Fibroblast of lung (primary cell): Measurements from ENCODE around the gene FZD2. TPM values are rescaled to one million over a fixed set of nuclear protein-coding genes. Genes with fewer than 3 reads are reported as not detected.

Source experiments
- DNase-seq, 2 donors: peaks; one replicate each; pipeline versions ENCODE4 v3.0.0 to v3.0.0-alpha.2; 2010; ENCODE audit warnings: low read depth in 2 of 2
- H2AFZ ChIP-seq: 2 replicates; pipeline ENCODE4 v1.5.1; 2012; ENCODE audit warnings: low read length, control low read depth, inconsistent platforms
- H3K27ac ChIP-seq: 2 replicates; pipeline ENCODE4 v1.5.1; 2011; ENCODE audit warnings: low read length, control low read depth; ENCODE audit not compliant: insufficient read depth
- H3K27me3 ChIP-seq: 2 replicates; pipeline ENCODE4 v1.5.1; 2011; ENCODE audit warnings: mild to moderate bottlenecking, low read length; ENCODE audit not compliant: control insufficient read depth, insufficient read depth
- H3K36me3 ChIP-seq: 2 replicates; pipeline ENCODE4 v1.5.1; 2011; ENCODE audit warnings: low read length; ENCODE audit not compliant: control insufficient read depth, insufficient read depth
- H3K4me1 ChIP-seq: 2 replicates; pipeline ENCODE4 v1.5.1; 2011; ENCODE audit warnings: low read length; ENCODE audit not compliant: control insufficient read depth, insufficient read depth; ENCODE audit errors: extremely low read depth
- H3K4me2 ChIP-seq: 2 replicates; pipeline ENCODE4 v1.5.1; 2011; ENCODE audit warnings: low read length, control low read depth; ENCODE audit not compliant: insufficient read depth; ENCODE audit errors: extremely low read depth
- H3K4me3 ChIP-seq, 4 experiments: fragments of 200-600 bp in 1 of 4; sonication (generic) in 1 of 4; replicated peaks in 1 of 4; 2 replicates each; pipeline ENCODE4 v1.5.1; 2011 to 2016; ENCODE audit warnings: low read length in 4 of 4, low read depth in 3 of 4, mild to moderate bottlenecking in 3 of 4, control low read depth in 2 of 4, inconsistent platforms in 1 of 4, mixed read lengths in 1 of 4; ENCODE audit not compliant: insufficient read depth in 1 of 4; ENCODE audit errors: control extremely low read depth in 1 of 4
- H3K79me2 ChIP-seq: 2 replicates; pipeline ENCODE4 v1.5.1; 2012; ENCODE audit warnings: mild to moderate bottlenecking, low read length, inconsistent platforms; ENCODE audit not compliant: control insufficient read depth, insufficient read depth
- H3K9ac ChIP-seq: 2 replicates; pipeline ENCODE4 v1.5.1; 2011; ENCODE audit warnings: mild to moderate bottlenecking, low read length, control low read depth; ENCODE audit not compliant: insufficient read depth
- H3K9me3 ChIP-seq: 2 replicates; pipeline ENCODE4 v1.5.1; 2012; ENCODE audit warnings: low read depth, low read length; ENCODE audit not compliant: control insufficient read depth, insufficient read depth
- H4K20me1 ChIP-seq: 2 replicates; pipeline ENCODE4 v1.5.1; 2011; ENCODE audit warnings: low read length; ENCODE audit not compliant: control insufficient read depth, insufficient read depth; ENCODE audit errors: extremely low read depth
- CTCF ChIP-seq, 2 donors: IDR thresholded peaks in 1 of 2; conservative IDR thresholded peaks in 1 of 2; 1 replicate in 1 of 2; 2 replicates in 1 of 2; pipeline ENCODE4 v1.5.1; 2011 to 2012; ENCODE audit warnings: low read length in 2 of 2, control low read depth in 1 of 2, inconsistent platforms in 1 of 2, low read depth in 1 of 2, mild to moderate bottlenecking in 1 of 2
- EZH2 ChIP-seq: IDR thresholded peaks from 2 replicates; pipeline ENCODE4 v1.5.1; 2012; ENCODE audit warnings: low read length, control low read depth, mild to moderate bottlenecking; ENCODE audit errors: missing control alignments
- polyA plus RNA-seq, 2 donors: library from polyadenylated mRNA; depleted of rRNA in 1 of 2; stranded (reverse) in 1 of 2; unstranded in 1 of 2; fragments of >200 nt; gene quantifications; 2 replicates each; pipeline ENCODE4 v1.2.1, GENCODE V29; 2011 to 2012; ENCODE audit warnings: missing spikeins in 1 of 2
- total RNA-seq: library from RNA; depleted of rRNA; stranded (reverse); fragments of >200 nt; gene quantifications from 2 replicates; pipeline ENCODE4 v1.2.1, GENCODE V29; 2014

FZD2 gene
- total and polyA plus RNA-seq, 2 donors (not counting 1 experiment from before 2014, with no cell fraction given), result 20.3 to 23.2 TPM

DNA sequence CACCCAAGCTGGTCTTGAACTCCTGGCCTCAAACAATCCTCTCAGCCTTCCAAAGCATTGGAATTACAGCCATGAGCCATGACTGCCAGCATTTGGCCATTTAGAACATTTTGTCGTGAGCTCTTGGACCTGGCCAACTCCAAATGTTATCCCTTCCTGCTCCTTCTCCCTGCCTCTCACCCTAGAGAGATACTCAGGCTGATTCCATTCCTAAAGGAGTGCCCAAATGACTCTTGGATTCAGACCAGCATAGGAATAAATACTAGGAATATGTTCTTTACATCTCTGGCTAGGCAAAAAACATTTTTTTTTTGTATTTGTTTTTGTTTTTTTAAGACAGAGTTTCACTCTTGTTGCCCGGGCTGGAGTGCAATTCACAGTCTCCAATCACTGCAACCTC lies 15.5 kb downstream of the FZD2 start:
- H3K27ac ChIP-seq, result no peak overlapping the region
- no peak overlapping the region for H3K9ac ChIP-seq
- H3K27me3 ChIP-seq, result no peaks in the 10 kb centered on the region
- H2AFZ ChIP-seq, result no peak overlapping the region
- H4K20me1 ChIP-seq, result no peaks in the 10 kb centered on the region
- no peaks in the 10 kb centered on the region for H3K4me1 ChIP-seq
- no peaks in the 10 kb centered on the region for H3K79me2 ChIP-seq
- no peak overlapping the region for H3K4me2 ChIP-seq
- no peaks in the 10 kb centered on the region for H3K9me3 ChIP-seq
- H3K36me3 ChIP-seq, result no peaks in the 10 kb centered on the region
- H3K4me3 ChIP-seq, result no peak overlapping the region
- no peak for TF ChIP-seq CTCF (conservative IDR thresholded peaks at IDR 0.05 in 1 of 2, IDR thresholded peaks at IDR 0.05 in 1 of 2; ENCODE audit: low read depth in 1 of 2, low read length in 2 of 2)
- TF ChIP-seq EZH2, result no peak
- no peak for DNase-seq

GRCh38 chr17:44575403-44575802 lies 18.1 kb downstream of the FZD2 start:
- H3K4me2 ChIP-seq, result no peak overlapping the region
- no peaks in the 10 kb centered on the region for H3K4me1 ChIP-seq
- no peaks in the 10 kb centered on the region for H3K79me2 ChIP-seq
- H3K9me3 ChIP-seq, result no peaks in the 10 kb centered on the region
- no peak overlapping the region for H3K27ac ChIP-seq
- no peak for DNase-seq
- TF ChIP-seq CTCF (conservative IDR thresholded peaks at IDR 0.05 in 1 of 2, IDR thresholded peaks at IDR 0.05 in 1 of 2; ENCODE audit: low read depth in 1 of 2, low read length in 2 of 2) (no peak), EZH2 (no peak)
- H3K9ac ChIP-seq, result no peak overlapping the region
- H2AFZ ChIP-seq, result no peak overlapping the region
- H3K4me3 ChIP-seq, result no peak overlapping the region
- peaks cover 3% of the 10 kb centered on the region for H3K27me3 ChIP-seq
- no peaks in the 10 kb centered on the region for H3K36me3 ChIP-seq
- no peaks in the 10 kb centered on the region for H4K20me1 ChIP-seq

DNA sequence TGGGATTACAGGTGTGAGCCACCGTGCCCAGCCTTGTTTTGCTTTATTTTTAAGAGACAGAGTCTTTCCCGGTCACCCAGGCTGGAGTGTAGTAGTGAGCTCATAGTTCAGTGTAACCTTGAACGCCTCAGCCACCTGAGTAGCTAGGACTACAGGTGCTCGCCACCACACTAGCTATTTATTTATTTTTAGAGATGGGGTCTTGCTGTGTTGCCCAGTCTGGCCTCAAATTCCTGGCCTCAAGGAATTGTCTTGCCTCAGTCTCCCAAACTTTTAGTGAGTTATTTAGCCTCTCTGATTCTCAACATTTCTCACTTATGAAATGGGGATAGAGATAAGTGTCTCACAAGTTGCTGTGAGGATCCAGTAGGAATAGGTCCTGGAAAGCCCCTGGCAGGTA lies 21.7 kb downstream of the FZD2 start:
- no peak for DNase-seq
- Histone ChIP-seq H3K9ac (no peak overlapping the region), H2AFZ (no peak overlapping the region), H3K4me2 (no peak overlapping the region), H4K20me1 (no peaks in the 10 kb centered on the region), H3K27me3 (peaks cover 3% of the 10 kb centered on the region), H3K79me2 (no peaks in the 10 kb centered on the region), H3K9me3 (no peaks in the 10 kb centered on the region), H3K4me1 (no peaks in the 10 kb centered on the region), H3K36me3 (no peaks in the 10 kb centered on the region), H3K4me3 (no peak overlapping the region), H3K27ac (no peak overlapping the region)
- no peak for TF ChIP-seq EZH2
- TF ChIP-seq CTCF (conservative IDR thresholded peaks at IDR 0.05 in 1 of 2, IDR thresholded peaks at IDR 0.05 in 1 of 2; ENCODE audit: low read depth in 1 of 2, low read length in 2 of 2), result no peak
